Measurements from ENCODE around the gene IRS2.

Gene IRS2

DNA sequence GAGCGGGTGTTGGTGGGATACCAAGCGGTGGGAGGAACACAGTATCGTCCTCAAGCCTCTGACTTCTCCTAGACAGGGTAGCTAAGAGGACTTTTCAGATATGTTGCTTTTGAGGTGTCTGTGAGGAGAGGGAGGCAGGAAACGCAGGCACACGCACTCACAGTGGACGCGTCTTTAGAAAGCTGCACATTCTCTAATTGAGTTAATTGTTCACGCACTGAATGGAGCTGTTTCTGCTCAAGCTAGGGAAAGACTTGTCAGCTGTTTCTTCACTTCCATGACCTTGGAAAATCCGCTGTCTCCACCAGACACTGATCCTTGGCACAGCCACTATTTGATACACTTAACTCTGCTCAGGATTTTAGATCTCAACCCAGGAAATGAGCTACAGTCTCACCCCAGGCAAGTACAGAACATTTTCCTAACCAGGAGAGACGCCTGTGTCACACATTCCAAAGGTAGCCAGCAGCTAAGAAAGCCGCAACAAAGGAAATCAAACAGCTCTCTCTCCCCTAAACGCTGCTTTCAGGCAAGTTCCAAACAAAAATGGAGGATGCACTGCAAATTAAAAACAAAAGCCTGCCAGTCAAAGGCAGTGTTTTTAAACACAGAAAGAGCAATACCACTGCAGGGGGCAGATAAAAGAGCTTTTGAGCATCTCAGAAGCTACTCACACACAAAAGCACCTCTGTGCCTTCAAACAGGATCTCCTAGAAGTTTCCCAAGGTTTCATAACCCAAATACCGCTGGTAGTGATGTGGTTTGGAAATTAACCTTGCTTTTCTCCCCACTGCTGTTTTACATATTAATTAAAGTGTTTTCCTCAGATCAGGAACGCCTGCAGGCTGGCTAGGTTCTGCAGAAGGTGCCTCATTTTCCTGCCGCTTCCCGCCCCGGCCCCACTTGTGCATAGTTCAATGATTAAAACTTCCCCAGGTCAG lies 57.3 kb downstream of the IRS2 start:
- no peak overlapping the region for H3K4me2 ChIP-seq (ENCODE audit: low read length)
- no peaks in the 10 kb centered on the region for H3K4me1 ChIP-seq
- H3K27me3 ChIP-seq (ENCODE audit: control insufficient read depth, insufficient read depth, low read length), result no peaks in the 10 kb centered on the region
- H3K9ac ChIP-seq, result no peak overlapping the region
- H3K79me2 ChIP-seq, result no peaks in the 10 kb centered on the region
- no peak overlapping the region for H3K27ac ChIP-seq
- no peak overlapping the region for H2AFZ ChIP-seq
- no peak overlapping the region for H3K4me3 ChIP-seq (ENCODE audit: low read depth, low read length)
- no peaks in the 10 kb centered on the region for H3K9me3 ChIP-seq (ENCODE audit: control insufficient read depth, low read length)
- TF ChIP-seq, protein P1, sequence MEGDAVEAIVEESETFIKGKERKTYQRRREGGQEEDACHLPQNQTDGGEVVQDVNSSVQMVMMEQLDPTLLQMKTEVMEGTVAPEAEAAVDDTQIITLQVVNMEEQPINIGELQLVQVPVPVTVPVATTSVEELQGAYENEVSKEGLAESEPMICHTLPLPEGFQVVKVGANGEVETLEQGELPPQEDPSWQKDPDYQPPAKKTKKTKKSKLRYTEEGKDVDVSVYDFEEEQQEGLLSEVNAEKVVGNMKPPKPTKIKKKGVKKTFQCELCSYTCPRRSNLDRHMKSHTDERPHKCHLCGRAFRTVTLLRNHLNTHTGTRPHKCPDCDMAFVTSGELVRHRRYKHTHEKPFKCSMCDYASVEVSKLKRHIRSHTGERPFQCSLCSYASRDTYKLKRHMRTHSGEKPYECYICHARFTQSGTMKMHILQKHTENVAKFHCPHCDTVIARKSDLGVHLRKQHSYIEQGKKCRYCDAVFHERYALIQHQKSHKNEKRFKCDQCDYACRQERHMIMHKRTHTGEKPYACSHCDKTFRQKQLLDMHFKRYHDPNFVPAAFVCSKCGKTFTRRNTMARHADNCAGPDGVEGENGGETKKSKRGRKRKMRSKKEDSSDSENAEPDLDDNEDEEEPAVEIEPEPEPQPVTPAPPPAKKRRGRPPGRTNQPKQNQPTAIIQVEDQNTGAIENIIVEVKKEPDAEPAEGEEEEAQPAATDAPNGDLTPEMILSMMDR (IDR thresholded peaks at IDR 0.05), result no peak
- H3K36me3 ChIP-seq (ENCODE audit: control insufficient read depth, insufficient read depth, low read length), result no peaks in the 10 kb centered on the region

DNA sequence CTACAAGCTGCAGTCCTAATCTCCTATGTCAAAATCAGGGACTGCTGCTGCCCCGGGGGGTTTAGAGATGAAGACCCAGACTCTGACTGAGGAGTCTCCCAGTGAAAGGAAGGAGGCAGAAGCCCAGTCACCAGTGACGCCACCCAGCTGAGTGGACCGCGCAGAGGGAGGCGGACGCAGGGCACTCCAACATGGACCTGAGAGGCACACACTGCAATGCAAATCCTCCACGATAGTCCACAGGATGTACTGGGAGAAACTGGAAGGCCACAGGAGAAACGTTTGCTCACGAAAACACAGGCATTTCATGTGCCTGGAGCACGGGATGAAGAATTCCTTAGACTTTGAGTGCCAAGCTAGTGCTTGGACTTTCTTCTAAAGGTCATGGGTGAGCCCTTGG lies 58.3 kb downstream of the IRS2 start:
- Histone ChIP-seq H3K27me3 (ENCODE audit: control insufficient read depth, insufficient read depth, low read length) (no peaks in the 10 kb centered on the region), H3K4me3 (ENCODE audit: low read depth, low read length) (no peak overlapping the region), H3K9ac (no peak overlapping the region), H2AFZ (no peak overlapping the region), H3K27ac (no peak overlapping the region), H3K4me2 (ENCODE audit: low read length) (no peak overlapping the region), H3K9me3 (ENCODE audit: control insufficient read depth, low read length) (no peaks in the 10 kb centered on the region), H3K79me2 (no peaks in the 10 kb centered on the region), H3K4me1 (no peaks in the 10 kb centered on the region), H3K36me3 (ENCODE audit: control insufficient read depth, insufficient read depth, low read length) (no peaks in the 10 kb centered on the region)
- TF ChIP-seq, protein P1 (IDR thresholded peaks at IDR 0.05), result no peak

DNA sequence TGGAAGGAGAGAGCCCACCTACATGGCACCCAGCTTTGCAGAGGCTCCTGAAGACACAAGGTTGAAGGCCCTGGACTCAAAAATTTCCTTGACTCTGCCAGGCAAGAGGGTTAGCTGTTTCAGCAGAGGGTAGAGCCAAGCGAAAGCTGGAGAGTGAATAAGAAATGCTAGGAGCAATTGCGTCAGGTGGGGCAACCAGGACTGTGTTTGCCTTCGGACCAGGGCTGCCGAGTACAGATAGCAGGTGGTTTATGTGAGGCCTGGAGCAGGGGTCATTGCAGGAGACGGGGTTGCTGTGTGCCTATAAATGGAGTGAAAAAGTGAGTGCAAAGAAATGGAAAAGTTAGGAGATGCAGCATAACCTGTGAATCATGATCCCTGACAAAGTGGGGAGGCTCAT lies 59.1 kb downstream of the IRS2 start:
- Histone ChIP-seq H3K79me2 (no peaks in the 10 kb centered on the region), H3K9ac (no peak overlapping the region), H3K4me3 (ENCODE audit: low read depth, low read length) (no peak overlapping the region), H2AFZ (no peak overlapping the region), H3K4me2 (ENCODE audit: low read length) (no peak overlapping the region), H3K36me3 (ENCODE audit: control insufficient read depth, insufficient read depth, low read length) (no peaks in the 10 kb centered on the region), H3K9me3 (ENCODE audit: control insufficient read depth, low read length) (no peaks in the 10 kb centered on the region), H3K27ac (no peak overlapping the region), H3K4me1 (no peaks in the 10 kb centered on the region), H3K27me3 (ENCODE audit: control insufficient read depth, insufficient read depth, low read length) (no peaks in the 10 kb centered on the region)
- TF ChIP-seq, protein P1 (IDR thresholded peaks at IDR 0.05), result no peak

DNA sequence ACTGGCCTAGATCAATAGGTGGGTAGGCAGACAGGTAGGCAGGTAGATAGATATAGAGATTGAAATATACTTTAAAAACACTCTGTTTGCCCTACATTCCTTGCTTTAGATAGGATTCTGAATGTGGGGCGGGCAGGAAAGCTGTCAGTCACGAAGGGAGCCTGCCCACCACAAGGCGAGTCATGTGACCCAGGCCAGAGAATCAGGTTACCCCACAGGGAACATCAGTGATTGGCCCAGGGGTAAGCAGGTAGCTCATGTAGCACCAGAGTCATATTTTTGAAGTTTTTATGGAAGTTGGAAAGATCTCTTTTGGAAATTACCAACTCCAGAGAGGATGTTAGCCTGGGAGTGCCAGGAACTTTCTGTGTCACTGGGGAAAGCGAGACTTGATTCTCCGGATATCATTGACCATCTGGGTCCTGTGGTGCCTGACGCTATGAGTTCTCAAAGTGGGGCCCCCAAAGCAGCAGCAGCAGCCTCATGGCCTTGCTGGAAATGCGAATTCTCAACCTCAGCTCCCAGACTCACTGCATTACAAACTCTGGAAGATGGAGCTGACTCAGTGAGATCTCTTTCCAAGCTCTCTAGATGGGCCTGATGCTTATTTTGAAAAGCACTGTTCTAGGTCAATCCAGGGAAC lies 60.3 kb downstream of the IRS2 start:
- Histone ChIP-seq H3K27ac (no peak overlapping the region), H3K9me3 (ENCODE audit: control insufficient read depth, low read length) (no peaks in the 10 kb centered on the region), H3K9ac (no peak overlapping the region), H3K79me2 (no peaks in the 10 kb centered on the region), H3K4me3 (ENCODE audit: low read depth, low read length) (no peak overlapping the region), H3K4me2 (ENCODE audit: low read length) (no peak overlapping the region), H2AFZ (no peak overlapping the region), H3K27me3 (ENCODE audit: control insufficient read depth, insufficient read depth, low read length) (no peaks in the 10 kb centered on the region), H3K36me3 (ENCODE audit: control insufficient read depth, insufficient read depth, low read length) (no peaks in the 10 kb centered on the region), H3K4me1 (no peaks in the 10 kb centered on the region)
- TF ChIP-seq, protein P1 (IDR thresholded peaks at IDR 0.05), result no peak
